HG03457 (cell line): ENCODE data around the gene FMNL2.

Experiments used
- ATAC-seq: cut with Tn5 transposase; IDR thresholded peaks from one replicate; pipeline ENCODE4 v1.9.1; 2021; ENCODE audit warnings: moderate number of reproducible peaks; ENCODE audit not compliant: unreplicated experiment

FMNL2 gene

DNA sequence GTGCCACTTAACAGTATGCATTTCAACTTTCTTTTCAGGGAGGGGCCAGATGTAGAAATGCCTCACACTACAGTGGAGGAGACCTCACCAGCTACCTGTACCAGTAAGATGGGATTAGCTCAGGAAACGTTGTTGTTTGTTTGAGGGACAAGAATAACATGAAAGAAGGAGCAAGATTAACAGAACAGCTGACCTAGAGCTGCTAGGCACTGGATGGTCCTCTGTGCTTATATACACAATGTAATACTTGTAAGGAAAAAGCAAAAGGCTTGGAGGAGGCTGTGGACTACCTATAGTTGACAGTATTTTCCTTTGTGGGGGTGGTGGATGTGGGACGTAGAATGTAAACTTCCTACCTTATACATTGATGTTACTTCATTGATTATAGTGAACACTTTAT lies 154.4 kb downstream of the FMNL2 start:
- no peak for ATAC-seq

DNA sequence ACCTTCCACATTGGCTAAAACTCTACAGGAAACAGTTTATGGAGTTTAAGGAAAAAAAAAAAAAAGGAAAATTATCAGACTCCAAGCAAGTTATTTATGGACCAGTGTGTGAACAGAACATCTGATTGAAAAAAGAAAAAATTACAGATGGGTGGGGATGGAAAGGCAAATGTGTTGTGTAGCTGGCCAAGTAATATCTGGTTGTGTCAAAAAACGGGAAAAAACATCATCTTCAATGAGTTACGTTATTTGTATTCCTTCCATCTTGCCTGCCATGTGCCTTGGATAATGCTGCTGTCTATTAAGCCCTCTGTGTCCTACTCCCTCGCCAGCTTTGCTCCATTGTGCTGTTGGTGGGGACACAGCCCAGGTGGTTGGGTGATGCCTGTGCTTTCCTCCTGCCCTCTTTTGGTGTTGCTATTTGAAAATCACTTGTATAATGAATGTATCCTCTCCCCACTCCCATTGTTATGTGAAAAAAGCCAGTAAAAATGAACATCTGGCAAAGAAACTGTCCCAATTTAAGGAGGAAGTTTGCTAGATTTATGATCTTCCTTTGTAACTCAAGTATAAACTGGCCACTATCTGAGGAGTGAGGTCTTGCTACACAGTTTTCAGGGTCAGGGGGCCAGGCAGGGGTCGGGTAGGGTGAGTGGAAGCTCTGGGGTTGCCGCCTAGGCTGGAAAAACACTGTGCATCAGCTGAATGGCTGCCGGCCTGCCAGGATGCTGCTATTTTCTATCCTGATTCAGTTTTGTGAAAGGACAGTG lies 155.9 kb downstream of the FMNL2 start:
- no peak for ATAC-seq

DNA sequence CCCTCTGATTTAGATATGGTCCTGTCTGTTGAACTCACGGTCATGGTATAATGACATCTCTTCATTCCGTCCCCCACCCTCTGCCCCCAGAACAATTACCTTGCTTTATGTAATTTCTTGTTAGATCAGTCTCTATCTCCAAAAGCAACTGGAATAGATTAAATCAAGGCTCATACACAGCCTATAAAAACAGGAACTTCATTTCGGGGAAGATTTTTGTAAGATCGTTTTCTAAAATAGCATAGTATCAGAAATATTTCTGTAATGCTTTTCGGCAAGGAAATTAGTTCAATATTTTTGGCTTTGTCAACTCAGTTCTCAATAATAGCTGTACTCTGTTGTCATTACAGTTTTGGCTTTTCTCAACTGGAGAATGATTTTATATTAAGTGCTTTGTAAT lies 157.2 kb downstream of the FMNL2 start:
- no peak for ATAC-seq

DNA sequence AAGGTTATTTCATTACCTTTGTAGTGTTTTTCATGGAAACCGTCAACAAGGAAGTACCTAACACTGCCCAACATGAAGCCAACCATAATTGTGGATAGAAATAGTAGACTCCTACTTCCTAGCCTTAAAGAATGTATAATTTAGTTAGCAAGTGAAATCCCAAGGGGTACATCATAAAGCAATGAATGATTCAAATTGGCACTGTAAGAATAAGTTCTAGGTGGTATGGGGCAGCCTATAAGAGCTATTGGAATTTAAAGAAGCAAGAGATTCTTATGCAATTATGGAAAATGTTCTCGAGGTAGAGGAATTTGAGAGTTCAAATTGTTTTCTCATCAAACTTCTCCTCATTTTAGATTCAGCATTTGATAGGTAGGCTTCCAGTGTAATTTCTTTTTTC lies 157.9 kb downstream of the FMNL2 start:
- no peak for ATAC-seq

DNA sequence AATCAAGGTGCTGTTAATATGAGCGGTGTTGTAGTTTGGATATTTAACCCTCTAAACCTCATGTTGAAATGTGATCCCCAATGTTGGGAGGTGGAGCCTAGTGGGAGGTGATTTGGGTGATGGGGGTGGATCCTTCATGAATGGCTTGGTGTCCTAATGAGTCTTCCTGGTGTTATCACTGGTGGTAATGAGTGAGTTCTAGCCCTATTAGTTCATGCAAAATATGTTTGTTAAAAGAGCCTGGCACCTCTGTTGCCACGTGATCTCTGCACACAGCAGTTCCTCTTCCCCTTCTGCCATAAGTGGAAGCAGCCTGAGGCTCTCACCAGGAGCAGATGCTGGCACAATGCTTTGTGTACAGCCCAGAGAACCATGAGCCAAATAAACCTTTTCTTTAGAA lies 158.4 kb downstream of the FMNL2 start:
- no peak for ATAC-seq

DNA sequence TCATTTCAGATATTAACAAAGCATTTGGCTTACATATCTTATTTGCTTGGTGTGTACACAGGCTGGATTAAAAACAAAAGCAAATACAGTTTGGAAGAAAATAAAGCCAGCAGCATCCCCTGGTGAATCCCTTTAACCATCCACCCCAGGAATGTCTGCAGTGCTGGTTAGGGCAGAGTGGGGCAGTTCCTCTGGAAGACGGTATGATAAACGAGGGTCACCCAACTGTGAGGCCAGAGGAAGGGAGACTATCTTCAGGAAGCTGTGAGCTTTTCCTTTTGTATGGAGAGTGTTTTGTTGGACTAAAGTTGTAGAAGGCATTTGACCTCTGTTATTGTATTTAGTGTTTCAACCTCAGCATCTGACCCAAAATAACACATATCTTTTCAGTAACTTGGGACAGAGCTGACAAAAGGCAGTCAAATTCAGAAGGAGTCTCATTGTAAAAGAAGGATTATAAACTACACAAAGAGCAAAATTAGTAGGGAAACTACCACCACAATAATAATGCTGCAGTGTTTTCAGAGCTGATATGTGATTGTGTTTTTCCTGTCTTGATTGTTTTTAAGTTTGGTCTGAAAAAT lies 159.1 kb downstream of the FMNL2 start:
- no peak for ATAC-seq

DNA sequence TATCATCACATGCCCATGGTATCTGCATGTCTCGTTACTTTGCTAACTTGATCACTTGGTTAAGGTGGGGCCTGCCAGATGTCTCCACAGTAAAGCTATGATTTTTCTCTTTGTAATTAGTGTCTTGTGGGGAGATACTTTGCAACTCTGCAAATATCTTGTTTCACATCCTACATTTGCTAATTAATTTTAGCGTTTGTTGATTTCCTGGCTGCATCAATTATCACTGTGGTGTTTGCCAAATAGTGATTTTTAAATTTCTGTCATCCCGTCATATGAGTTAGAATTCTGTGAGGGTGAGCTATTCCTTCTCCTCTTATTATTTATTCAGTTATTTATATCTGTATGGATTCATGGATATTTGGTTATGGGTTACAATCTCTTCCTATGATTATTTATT lies 161.4 kb downstream of the FMNL2 start:
- ATAC-seq: no peak

DNA sequence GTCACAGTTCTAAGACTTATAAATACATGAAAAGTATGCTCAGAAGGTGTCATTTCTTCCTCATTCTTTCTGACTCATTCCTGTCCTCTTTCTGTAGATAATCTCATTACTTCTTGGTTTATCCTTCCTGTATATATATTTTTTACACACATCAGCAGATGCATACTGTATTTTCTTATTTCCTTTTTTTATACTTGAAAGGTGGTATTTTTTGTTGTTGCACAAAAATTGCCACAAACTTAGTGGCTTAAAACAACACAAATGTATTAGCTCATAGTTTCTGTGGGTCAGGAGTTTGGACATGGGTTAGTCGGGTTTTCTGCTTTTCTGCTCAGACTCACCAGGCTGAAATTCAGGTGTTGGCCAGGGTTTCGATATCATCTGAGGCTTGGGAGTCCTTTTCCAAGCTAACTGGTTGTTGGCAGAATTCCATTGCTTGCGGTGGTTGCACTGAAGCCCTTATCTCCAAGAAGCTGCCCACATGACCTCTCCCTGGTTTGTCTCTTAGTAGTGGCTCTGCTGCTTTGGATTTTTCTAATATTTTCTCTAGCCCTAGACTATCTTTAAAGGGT lies 162.6 kb downstream of the FMNL2 start:
- no peak for ATAC-seq

DNA sequence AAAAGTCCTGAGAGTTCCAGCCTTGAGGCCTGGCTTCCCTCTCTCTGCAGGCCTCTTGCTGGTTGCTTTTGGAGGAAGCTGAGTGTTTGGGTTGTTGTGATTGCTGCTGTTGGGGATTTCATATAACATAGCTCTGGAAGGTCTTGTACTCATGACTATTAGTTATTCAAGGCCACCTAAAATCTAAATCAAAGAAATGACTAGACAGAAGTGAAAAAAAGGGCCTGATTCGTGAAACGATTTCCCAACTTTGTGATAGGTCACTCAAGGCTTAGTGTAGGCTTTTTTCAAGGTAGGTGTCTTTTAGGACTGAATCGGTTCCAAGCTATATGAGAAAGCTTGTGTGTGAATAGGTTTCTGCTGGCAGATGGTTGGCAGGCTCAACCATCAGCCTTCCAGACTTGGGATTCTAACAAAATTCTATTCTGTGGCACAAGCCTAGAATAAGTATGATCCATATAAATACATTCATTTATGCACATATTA lies 164.4 kb downstream of the FMNL2 start:
- ATAC-seq: no peak

DNA sequence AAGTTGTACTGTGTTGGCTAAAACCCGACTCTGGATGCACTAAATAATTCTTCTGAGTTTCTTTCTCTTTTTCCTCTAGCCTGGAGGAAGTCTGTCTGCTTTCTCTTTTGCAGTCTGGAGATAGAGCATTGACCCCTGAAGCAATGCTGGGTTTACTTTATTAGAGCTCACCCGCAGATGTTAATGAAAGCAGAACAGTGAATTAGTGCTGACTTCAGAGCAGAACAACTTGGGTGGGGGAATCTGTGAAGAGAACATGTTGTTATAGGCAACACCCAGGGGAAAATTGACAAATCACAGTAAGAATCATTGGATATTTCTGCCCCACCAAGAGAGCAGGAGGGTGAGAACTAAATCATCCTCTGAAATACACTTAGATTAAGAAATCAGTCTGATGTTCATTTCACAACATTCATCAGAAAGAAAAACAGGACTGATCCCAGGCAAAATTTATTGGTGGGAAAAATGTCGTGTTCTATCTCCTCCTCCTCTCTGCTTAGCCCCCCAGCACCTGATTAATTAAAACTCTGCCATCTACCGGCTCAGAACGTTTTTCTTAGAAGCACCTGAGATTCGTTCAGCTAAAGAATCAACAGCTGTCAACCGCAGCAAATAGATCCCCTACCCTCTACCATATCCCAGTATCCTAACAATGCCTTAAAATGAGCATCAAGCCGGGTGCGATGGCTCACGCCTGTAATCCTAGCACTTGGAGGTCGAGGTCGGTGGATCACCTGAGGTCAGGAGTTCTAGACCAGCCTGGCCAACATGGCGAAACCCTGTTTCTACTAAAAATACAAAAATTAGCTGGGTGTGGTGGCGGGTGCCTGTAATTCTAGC lies 165.1 kb downstream of the FMNL2 start:
- no peak for ATAC-seq

DNA sequence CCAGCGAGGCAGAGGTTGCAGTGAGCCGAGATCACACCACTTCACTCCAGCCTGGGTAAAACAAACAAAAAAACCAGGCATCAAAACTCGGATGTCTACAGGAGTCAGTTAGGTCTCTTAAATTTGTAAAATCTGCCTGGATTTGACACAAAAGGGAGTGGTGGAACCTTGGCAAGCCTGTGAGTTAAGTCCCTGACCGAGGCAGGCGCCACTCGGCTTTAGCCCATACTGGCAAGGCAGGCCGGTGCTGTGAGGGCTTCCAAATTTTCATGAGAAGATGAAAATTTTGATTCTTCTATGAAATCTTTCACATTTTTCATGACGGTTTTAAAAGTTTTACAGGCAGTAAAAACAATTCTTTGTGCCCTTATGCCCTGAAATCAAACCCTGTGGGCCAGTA lies 165.8 kb downstream of the FMNL2 start:
- no peak for ATAC-seq

DNA sequence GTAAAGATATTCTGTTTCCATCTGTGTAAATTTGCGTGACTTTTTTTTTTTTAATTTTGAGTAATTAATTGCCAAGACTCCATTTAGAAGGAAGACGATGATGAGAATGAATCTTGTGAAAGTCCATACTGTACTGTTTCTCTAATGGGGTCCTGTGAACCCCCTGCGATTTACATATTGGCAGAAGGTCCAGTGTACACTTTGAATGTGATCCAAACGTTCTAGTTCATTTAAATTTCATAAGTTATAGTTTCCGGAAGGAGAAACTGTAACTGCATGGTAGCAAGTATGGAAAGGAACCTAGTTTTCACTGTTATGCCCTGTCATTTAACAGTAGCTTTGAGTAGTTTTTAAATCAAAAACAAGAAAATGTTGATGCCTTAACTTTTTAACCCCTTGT lies 166.7 kb downstream of the FMNL2 start:
- no peak for ATAC-seq

DNA sequence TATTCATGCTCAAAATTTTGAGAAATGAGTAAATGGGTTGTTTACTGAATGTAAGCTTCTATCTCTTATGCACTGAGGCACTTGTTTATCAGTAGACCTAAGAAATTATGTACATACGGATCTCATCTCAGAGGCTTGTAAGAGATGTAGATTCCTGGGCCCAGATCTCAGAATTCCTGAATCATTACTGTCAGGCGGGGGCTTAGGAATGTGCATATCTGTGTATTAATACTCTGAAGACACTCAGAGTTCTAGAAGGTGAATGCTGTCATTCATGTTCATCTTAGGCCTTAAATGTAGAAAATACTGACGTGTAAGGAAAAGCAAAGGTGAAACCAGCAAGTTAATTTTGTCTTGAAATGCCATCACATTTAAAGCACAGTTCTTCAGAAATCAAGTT lies 169.6 kb downstream of the FMNL2 start:
- ATAC-seq: no peak

DNA sequence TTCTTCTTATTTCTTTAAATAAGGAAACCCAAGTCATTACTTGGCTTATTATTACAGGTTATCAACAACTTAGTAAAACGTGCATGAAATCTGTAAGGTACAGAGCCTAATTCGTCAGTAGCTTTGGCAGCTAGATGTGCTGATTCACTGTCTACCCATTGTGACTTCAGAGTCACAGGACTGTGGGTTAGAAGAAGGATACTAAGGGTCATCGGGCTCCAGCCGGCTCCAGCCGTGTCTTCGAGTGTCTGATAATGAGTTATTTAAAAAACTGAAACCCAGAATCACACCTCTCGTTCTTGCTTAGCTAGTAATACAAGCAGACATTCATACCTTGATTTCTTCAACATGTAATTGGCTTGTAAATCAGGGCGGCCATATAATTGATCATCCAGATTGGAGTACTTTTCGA lies 170.5 kb downstream of the FMNL2 start:
- ATAC-seq: no peak

DNA sequence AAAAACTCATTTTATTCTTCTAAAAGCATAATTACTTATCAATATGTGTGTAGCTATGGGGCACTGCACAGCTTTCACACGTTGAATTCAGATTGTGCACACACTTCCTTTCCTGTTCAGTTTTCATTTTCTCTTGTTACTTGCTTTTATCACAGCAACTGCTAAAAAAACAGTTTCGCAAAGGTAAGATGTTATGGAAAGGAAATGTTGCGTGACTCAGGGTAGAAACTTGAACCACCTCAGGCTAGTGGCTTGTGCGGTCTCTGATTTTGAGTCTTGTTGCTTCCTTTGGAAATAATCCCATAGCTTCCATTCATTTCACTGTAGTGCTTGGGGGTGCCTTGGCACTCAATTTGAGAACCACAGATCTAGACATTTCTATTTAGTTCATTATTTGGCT lies 171.9 kb downstream of the FMNL2 start:
- no peak for ATAC-seq

DNA sequence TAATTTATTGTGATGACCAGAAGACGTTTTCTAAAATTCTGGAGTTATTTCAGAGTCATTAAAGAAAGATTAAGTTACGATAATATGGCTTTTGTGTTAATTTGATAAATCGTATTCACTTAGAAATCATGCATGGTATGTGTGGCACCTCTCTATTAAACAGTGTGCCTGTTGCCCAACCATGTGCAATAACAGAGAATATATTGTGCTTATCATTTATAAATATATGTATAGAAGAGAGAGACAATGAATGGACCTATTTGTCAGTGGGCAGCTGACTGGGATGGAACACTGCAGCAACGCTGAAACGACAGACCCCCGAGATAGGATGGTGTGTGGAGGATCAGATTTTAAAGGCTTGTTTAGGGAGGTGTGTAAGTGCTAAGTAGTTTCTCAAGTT lies 172.9 kb downstream of the FMNL2 start:
- ATAC-seq: no peak

DNA sequence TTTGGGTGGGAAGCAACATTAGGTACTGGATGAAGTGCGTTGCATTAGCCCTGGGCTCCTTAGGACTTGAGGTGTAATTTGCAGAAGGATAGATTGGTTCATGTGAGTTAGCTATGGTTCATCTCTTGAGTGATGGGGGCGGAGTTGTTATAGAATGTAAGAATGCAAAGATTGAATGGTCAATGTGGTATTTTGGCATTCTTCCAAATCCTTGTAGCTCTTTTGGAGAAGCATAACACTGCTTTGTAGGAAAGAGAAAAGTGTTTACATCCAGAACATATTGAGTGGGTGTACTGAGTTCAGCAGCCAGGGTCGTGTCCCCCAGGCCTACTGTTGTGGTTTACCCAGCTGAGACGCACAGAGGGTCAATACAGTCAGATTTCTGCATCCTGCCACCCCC lies 173.5 kb downstream of the FMNL2 start:
- no peak for ATAC-seq

DNA sequence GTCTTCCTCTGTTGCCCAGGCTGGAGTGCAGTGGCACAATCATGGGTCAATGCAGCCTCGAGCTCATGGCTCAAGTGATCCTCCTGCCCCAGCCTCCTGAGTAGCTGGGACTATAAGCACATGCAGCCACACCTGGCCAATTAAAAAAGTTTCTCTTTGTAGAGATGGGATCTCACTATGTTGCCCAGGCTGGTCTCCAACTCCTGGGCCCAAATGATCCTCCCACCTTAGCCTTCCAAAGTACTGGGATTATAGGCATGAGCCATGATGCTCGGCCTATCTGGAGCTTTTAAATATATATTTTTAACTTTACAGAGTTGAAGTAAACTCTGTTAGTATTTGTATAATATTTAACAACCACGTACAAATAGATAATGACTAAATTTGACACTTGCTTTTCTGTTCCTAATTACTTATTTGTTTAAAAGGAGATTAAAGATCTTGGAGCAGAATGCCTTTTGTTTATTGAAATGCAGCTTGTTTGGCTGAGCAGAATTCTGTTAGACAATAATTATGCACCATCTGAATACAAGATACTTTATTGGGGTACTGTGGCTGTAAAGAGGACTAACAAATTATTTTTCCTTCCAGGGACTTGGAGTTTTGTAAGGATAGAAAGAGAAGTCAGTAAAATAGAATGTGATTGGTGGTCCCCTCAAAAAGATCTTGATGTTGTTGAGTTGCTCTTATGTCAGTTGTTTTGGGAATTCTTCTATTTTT lies 175.0 kb downstream of the FMNL2 start:
- ATAC-seq: no peak

DNA sequence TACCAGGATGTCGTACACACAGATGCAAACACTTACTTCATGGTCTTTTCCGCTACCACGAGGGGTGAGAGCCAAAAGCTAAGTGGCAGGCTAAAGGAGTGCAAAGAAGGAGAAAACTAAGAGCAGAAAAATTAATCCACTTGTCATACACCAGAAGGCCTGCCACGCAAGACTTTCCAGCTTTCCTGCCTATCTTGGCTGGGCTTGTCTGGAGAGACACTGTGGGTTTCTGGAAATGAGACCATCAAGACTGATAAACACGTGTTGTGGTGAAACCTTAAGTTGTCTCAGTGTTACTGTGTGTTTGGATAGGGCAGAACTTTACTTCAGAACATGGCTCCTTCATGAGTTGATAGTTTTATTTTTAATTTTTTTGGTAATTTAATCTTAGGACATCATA lies 175.6 kb downstream of the FMNL2 start:
- ATAC-seq: no peak

DNA sequence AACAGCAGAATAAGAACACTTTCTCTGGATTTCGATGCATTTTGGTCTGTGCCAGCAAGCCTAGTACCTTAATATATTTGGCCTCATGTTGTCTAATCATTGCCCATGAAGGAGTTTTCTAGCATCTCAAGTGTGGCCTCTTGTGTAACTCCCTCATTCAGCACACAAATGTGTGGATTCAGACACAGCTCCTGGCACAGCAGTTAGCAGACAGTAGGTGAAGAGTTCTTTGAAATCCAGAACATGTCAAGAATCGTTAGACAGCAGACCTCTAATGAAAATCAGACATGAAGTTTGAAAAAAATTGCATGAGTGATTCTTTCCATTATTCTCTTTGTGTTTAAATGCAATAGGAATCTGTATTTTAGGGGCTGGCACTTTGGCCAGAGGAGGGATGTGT lies 177.0 kb downstream of the FMNL2 start:
- ATAC-seq: no peak

DNA sequence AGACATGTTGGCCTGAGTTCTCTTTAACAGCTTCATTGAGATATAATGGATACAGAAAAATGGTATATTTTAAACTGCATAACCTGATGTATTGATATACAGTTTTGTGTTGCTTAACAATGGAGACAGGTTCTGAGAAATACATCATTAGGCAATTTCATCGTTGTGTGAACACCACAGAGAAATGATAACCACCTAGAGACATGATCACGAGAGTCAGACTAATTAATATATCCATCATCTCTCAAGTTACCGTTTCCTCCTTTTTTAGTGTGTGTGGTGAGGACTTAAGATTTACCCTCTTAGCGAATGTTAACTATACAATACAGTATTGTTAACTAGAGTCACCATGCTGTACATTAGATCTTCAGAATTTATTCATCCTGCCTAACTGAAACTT lies 178.1 kb downstream of the FMNL2 start:
- no peak for ATAC-seq
